H1 (cell line): ENCODE data around the gene UBR2. TPM values are rescaled to one million over a fixed set of nuclear protein-coding genes. Genes with fewer than 3 reads are reported as not detected.

ENCODE experiments used
- BACH1 ChIP-seq: IDR thresholded peaks from 2 replicates; pipeline ENCODE4 v1.6.1; 2012; ENCODE audit warnings: low read length, improper control_type of control experiment
- BRCA1 ChIP-seq: IDR thresholded peaks from 2 replicates; pipeline ENCODE4 v1.6.1; 2012; ENCODE audit warnings: low read depth, low read length, improper control_type of control experiment
- EGR1 ChIP-seq: IDR thresholded peaks from 2 replicates; pipeline ENCODE4 v1.6.1; 2011; ENCODE audit warnings: low read depth, low read length, borderline replicate concordance
- polyA plus RNA-seq, 7 experiments: library from polyadenylated mRNA; depleted of rRNA in 3 of 7; stranded (reverse) in 5 of 7; unstranded in 2 of 7; fragments of >200 nt in 5 of 7; fragments of 200-250 nt in 2 of 7; gene quantifications; 1 replicate in 5 of 7; 2 replicates in 1 of 7; 4 replicates in 1 of 7; pipeline versions ENCODE4 v1.2.1 to v1.2.3, GENCODE V29; 2011 to 2013; ENCODE audit warnings: missing spikeins in 2 of 7, mixed read lengths in 2 of 7
- total RNA-seq: library from RNA; stranded (reverse); fragmentation: NEBNext Ultra II Directional; extraction: Animal tissue kit (Norgen Biotek cat#: 25700); gene quantifications from 2 replicates; pipeline ENCODE4 v1.2.1, GENCODE V29; 2021
- TF ChIP-seq, protein P1 (sequence below): fragments of 300-600 bp; sonication (generic); IDR thresholded peaks from 2 replicates; pipeline ENCODE4 v1.7.1; 2012; ENCODE audit warnings: low read length, moderate library complexity, mild to moderate bottlenecking, inconsistent platforms; ENCODE audit not compliant: insufficient replicate concordance

Gene UBR2
- total and polyA plus RNA-seq, 2 of the 8 experiments (the other 6 are each of a cell fraction or from before 2014, with no cell fraction given): 6.5 to 19.5 TPM

DNA sequence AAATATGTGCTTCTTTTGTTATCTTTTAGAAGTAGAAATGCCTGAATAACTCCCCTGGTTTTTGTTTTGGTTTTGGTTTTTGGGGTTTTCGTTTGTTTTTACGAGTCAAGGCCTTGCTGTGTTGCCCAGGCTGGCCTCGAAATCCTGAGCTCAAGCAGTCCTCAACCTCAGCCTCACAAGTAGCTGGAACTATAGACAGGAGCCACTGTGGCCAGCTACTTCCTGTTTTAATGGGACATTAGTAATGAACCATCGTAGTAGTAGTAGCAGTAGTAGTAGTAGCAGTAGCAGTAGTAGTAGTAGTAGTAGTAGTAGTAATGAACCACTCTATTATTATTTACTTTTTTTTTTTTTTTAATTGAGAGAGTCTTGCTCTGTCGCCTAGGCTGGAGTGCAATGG lies 66.0 kb downstream of the UBR2 start (continued):
- no peak for TF ChIP-seq BACH1
- no peak for TF ChIP-seq EGR1
- TF ChIP-seq, protein P1, sequence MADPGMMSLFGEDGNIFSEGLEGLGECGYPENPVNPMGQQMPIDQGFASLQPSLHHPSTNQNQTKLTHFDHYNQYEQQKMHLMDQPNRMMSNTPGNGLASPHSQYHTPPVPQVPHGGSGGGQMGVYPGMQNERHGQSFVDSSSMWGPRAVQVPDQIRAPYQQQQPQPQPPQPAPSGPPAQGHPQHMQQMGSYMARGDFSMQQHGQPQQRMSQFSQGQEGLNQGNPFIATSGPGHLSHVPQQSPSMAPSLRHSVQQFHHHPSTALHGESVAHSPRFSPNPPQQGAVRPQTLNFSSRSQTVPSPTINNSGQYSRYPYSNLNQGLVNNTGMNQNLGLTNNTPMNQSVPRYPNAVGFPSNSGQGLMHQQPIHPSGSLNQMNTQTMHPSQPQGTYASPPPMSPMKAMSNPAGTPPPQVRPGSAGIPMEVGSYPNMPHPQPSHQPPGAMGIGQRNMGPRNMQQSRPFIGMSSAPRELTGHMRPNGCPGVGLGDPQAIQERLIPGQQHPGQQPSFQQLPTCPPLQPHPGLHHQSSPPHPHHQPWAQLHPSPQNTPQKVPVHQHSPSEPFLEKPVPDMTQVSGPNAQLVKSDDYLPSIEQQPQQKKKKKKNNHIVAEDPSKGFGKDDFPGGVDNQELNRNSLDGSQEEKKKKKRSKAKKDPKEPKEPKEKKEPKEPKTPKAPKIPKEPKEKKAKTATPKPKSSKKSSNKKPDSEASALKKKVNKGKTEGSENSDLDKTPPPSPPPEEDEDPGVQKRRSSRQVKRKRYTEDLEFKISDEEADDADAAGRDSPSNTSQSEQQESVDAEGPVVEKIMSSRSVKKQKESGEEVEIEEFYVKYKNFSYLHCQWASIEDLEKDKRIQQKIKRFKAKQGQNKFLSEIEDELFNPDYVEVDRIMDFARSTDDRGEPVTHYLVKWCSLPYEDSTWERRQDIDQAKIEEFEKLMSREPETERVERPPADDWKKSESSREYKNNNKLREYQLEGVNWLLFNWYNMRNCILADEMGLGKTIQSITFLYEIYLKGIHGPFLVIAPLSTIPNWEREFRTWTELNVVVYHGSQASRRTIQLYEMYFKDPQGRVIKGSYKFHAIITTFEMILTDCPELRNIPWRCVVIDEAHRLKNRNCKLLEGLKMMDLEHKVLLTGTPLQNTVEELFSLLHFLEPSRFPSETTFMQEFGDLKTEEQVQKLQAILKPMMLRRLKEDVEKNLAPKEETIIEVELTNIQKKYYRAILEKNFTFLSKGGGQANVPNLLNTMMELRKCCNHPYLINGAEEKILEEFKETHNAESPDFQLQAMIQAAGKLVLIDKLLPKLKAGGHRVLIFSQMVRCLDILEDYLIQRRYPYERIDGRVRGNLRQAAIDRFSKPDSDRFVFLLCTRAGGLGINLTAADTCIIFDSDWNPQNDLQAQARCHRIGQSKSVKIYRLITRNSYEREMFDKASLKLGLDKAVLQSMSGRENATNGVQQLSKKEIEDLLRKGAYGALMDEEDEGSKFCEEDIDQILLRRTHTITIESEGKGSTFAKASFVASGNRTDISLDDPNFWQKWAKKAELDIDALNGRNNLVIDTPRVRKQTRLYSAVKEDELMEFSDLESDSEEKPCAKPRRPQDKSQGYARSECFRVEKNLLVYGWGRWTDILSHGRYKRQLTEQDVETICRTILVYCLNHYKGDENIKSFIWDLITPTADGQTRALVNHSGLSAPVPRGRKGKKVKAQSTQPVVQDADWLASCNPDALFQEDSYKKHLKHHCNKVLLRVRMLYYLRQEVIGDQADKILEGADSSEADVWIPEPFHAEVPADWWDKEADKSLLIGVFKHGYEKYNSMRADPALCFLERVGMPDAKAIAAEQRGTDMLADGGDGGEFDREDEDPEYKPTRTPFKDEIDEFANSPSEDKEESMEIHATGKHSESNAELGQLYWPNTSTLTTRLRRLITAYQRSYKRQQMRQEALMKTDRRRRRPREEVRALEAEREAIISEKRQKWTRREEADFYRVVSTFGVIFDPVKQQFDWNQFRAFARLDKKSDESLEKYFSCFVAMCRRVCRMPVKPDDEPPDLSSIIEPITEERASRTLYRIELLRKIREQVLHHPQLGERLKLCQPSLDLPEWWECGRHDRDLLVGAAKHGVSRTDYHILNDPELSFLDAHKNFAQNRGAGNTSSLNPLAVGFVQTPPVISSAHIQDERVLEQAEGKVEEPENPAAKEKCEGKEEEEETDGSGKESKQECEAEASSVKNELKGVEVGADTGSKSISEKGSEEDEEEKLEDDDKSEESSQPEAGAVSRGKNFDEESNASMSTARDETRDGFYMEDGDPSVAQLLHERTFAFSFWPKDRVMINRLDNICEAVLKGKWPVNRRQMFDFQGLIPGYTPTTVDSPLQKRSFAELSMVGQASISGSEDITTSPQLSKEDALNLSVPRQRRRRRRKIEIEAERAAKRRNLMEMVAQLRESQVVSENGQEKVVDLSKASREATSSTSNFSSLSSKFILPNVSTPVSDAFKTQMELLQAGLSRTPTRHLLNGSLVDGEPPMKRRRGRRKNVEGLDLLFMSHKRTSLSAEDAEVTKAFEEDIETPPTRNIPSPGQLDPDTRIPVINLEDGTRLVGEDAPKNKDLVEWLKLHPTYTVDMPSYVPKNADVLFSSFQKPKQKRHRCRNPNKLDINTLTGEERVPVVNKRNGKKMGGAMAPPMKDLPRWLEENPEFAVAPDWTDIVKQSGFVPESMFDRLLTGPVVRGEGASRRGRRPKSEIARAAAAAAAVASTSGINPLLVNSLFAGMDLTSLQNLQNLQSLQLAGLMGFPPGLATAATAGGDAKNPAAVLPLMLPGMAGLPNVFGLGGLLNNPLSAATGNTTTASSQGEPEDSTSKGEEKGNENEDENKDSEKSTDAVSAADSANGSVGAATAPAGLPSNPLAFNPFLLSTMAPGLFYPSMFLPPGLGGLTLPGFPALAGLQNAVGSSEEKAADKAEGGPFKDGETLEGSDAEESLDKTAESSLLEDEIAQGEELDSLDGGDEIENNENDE: no peak
- no peak for TF ChIP-seq BRCA1
